ENCODE results near the gene TXNDC15. TPM values are rescaled to one million over a fixed set of nuclear protein-coding genes. Genes with fewer than 3 reads are reported as not detected.

The TXNDC15 gene
- total and polyA plus RNA-seq, 2 of the 13 experiments (the other 11 are each of a cell fraction or from before 2014, with no cell fraction given), result 22.2 to 49.9 TPM

GRCh38 chr5:134845852-134846640 lies 28.1 kb upstream of the TXNDC15 start, which contains the start of gene C5orf24 (continued):
- TF ChIP-seq ZNF558 (CRISPR knock-in tag; IDR thresholded peaks at IDR 0.05; ENCODE audit: borderline replicate concordance), result peak; percentile 58; the same call in 1 of the 2 replicates
- no peak for TF ChIP-seq ZNF570 (CRISPR knock-in tag; IDR thresholded peaks at IDR 0.05; ENCODE audit: borderline replicate concordance)
- no peak for TF ChIP-seq ZNF432 (CRISPR knock-in tag; IDR thresholded peaks at IDR 0.05; ENCODE audit: borderline replicate concordance)
- no peak; the same call in 1 of the 2 replicates for TF ChIP-seq ZFP36L1 (CRISPR knock-in tag; IDR thresholded peaks at IDR 0.05)
- TF ChIP-seq ZNF251 (CRISPR knock-in tag; IDR thresholded peaks at IDR 0.05), result no peak
- TF ChIP-seq NRL (CRISPR knock-in tag; IDR thresholded peaks at IDR 0.05; ENCODE audit: borderline replicate concordance), result no peak
- TF ChIP-seq ZNF614 (CRISPR knock-in tag; IDR thresholded peaks at IDR 0.05; ENCODE audit: borderline replicate concordance), result 0 out of 2 replicates have a peak, but pooled peaks have one; percentile 56
- TF ChIP-seq, protein P1, sequence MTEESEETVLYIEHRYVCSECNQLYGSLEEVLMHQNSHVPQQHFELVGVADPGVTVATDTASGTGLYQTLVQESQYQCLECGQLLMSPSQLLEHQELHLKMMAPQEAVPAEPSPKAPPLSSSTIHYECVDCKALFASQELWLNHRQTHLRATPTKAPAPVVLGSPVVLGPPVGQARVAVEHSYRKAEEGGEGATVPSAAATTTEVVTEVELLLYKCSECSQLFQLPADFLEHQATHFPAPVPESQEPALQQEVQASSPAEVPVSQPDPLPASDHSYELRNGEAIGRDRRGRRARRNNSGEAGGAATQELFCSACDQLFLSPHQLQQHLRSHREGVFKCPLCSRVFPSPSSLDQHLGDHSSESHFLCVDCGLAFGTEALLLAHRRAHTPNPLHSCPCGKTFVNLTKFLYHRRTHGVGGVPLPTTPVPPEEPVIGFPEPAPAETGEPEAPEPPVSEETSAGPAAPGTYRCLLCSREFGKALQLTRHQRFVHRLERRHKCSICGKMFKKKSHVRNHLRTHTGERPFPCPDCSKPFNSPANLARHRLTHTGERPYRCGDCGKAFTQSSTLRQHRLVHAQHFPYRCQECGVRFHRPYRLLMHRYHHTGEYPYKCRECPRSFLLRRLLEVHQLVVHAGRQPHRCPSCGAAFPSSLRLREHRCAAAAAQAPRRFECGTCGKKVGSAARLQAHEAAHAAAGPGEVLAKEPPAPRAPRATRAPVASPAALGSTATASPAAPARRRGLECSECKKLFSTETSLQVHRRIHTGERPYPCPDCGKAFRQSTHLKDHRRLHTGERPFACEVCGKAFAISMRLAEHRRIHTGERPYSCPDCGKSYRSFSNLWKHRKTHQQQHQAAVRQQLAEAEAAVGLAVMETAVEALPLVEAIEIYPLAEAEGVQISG (CRISPR knock-in tag; IDR thresholded peaks at IDR 0.05), result peak; percentile 92
- TF ChIP-seq HNRNPUL1 (IDR thresholded peaks at IDR 0.05; ENCODE audit: low read depth, low read length), result 0 out of 2 replicates have a peak, but pooled peaks have one; percentile 52
- no peak for TF ChIP-seq FIP1L1 (IDR thresholded peaks at IDR 0.05; ENCODE audit: borderline replicate concordance, insufficient read depth, low read depth, low read length)
- peak; percentile 53; the same call in 1 of the 2 replicates for TF ChIP-seq PAXIP1 (CRISPR knock-in tag; conservative IDR thresholded peaks at IDR 0.05)
- TF ChIP-seq MAX (IDR thresholded peaks at IDR 0.05), result peak; percentile 95
- TF ChIP-seq ZNF605 (CRISPR knock-in tag; IDR thresholded peaks at IDR 0.05), result peak; percentile 77
- TF ChIP-seq ZNF510 (CRISPR knock-in tag; IDR thresholded peaks at IDR 0.05; ENCODE audit: low read depth), result 0 out of 2 replicates have a peak, but pooled peaks have one; percentile 11
- peak; percentile 89; the same call in 1 of the 2 replicates for TF ChIP-seq THAP7 (CRISPR knock-in tag; IDR thresholded peaks at IDR 0.05)
- TF ChIP-seq, protein P2, sequence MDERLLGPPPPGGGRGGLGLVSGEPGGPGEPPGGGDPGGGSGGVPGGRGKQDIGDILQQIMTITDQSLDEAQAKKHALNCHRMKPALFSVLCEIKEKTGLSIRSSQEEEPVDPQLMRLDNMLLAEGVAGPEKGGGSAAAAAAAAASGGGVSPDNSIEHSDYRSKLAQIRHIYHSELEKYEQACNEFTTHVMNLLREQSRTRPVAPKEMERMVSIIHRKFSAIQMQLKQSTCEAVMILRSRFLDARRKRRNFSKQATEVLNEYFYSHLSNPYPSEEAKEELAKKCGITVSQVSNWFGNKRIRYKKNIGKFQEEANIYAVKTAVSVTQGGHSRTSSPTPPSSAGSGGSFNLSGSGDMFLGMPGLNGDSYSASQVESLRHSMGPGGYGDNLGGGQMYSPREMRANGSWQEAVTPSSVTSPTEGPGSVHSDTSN (CRISPR knock-in tag; IDR thresholded peaks at IDR 0.05), result no peak
- peak; percentile 48 for TF ChIP-seq ZNF552 (CRISPR knock-in tag; IDR thresholded peaks at IDR 0.05; ENCODE audit: borderline replicate concordance)
- TF ChIP-seq ATF3 (CRISPR knock-in tag; IDR thresholded peaks at IDR 0.05), result peak; percentile 24; the same call in 1 of the 2 replicates
- TF ChIP-seq ZNF713 (CRISPR knock-in tag; IDR thresholded peaks at IDR 0.05), result no peak

Data from HepG2 (cell line).